ENCODE results near the gene ITPR2. TPM values are rescaled to one million over a fixed set of nuclear protein-coding genes. Genes with fewer than 3 reads are reported as not detected.

The ITPR2 gene
- total RNA-seq, 1 donor from 2014 or later = 16.3 TPM

DNA sequence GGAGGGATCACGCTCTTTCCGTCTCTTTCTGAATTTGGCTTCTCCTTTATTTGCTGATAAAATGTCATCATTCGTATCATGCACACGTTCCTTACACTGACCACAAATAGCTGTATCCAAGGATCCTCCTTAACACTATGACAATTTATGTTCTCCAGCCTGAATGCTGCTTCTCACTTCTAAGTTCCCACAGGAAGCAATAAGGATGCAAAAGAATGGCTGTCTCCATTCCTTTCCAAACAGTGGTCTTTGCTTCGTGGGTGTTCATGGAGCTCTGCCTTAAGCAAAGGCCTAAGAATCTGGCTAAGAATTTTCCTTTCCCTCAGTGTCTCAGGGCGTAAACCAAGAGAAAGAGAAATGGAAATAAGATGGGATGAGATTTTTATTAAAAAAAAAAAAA is 200.2 kb downstream of the ITPR2 start:
- TF ChIP-seq, protein P1, sequence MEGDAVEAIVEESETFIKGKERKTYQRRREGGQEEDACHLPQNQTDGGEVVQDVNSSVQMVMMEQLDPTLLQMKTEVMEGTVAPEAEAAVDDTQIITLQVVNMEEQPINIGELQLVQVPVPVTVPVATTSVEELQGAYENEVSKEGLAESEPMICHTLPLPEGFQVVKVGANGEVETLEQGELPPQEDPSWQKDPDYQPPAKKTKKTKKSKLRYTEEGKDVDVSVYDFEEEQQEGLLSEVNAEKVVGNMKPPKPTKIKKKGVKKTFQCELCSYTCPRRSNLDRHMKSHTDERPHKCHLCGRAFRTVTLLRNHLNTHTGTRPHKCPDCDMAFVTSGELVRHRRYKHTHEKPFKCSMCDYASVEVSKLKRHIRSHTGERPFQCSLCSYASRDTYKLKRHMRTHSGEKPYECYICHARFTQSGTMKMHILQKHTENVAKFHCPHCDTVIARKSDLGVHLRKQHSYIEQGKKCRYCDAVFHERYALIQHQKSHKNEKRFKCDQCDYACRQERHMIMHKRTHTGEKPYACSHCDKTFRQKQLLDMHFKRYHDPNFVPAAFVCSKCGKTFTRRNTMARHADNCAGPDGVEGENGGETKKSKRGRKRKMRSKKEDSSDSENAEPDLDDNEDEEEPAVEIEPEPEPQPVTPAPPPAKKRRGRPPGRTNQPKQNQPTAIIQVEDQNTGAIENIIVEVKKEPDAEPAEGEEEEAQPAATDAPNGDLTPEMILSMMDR (IDR thresholded peaks at IDR 0.05; ENCODE audit: insufficient read depth, low read length, poor library complexity, severe bottlenecking) = no peak
- Histone ChIP-seq H3K4me3 (ENCODE audit: low read depth, low read length) (no peak overlapping the region), H3K36me3 (ENCODE audit: control insufficient read depth, insufficient read depth, low read length) (no peaks in the 10 kb centered on the region), H3K27me3 (ENCODE audit: control insufficient read depth, insufficient read depth, low read length) (no peaks in the 10 kb centered on the region)
- no peak for DNase-seq (ENCODE audit: low read depth)

GRCh38 chr12:26631846-26632245 is 201.1 kb downstream of the ITPR2 start:
- H3K27me3 ChIP-seq (ENCODE audit: control insufficient read depth, insufficient read depth, low read length) = no peaks in the 10 kb centered on the region
- TF ChIP-seq, protein P1 (IDR thresholded peaks at IDR 0.05; ENCODE audit: insufficient read depth, low read length, poor library complexity, severe bottlenecking) = no peak
- H3K4me3 ChIP-seq (ENCODE audit: low read depth, low read length) = no peak overlapping the region
- no peaks in the 10 kb centered on the region for H3K36me3 ChIP-seq (ENCODE audit: control insufficient read depth, insufficient read depth, low read length)
- DNase-seq (ENCODE audit: low read depth) = no peak

DNA sequence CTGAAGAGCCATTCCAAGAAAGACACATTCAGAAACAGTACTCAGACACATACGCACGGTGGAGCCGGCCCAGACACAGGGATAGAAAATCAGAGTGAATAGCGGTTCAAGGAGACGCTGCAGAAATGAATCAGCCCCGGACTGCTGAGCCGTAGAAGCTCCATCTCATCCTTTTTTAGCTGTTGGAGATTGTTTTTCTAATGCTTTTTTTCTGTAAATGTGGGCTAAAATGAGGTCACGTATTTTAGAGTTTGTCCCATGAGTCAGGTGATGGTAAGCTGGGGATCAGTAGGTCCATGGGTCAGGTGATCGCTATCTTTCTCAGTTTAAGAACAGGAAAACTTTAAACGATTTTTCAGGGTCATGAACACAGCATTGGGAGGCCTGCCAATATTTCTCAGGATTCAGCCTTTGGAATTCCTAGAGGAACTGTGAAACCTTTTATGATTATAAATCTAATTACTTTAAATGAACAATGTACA is 202.4 kb downstream of the ITPR2 start:
- Histone ChIP-seq H3K36me3 (ENCODE audit: control insufficient read depth, insufficient read depth, low read length) (no peaks in the 10 kb centered on the region), H3K27me3 (ENCODE audit: control insufficient read depth, insufficient read depth, low read length) (no peaks in the 10 kb centered on the region), H3K4me3 (ENCODE audit: low read depth, low read length) (no peak overlapping the region)
- peak; percentile 95 for DNase-seq (ENCODE audit: low read depth)
- TF ChIP-seq, protein P1 (IDR thresholded peaks at IDR 0.05; ENCODE audit: insufficient read depth, low read length, poor library complexity, severe bottlenecking) = no peak

DNA sequence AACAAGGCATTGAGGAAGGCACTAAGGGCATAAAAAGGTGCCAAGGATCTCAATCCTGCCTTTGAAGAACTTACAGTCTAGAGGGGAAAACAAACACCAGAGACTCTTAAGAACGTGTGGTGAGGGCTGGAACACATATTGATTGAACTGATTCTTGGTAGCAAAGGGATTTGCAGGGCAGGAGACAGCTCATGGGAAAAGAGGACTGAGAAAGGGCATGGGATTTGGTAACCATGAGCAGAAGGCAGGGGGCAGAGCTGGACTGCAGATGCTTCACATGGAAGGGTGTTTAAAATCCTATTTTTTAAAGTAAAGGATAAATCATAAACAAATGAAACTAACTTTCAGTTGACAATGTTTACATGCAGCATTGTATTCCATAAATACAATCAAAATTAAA is 203.1 kb downstream of the ITPR2 start:
- H3K36me3 ChIP-seq (ENCODE audit: control insufficient read depth, insufficient read depth, low read length) = no peaks in the 10 kb centered on the region
- no peak for DNase-seq (ENCODE audit: low read depth)
- no peak overlapping the region for H3K4me3 ChIP-seq (ENCODE audit: low read depth, low read length)
- H3K27me3 ChIP-seq (ENCODE audit: control insufficient read depth, insufficient read depth, low read length) = no peaks in the 10 kb centered on the region
- TF ChIP-seq, protein P1 (IDR thresholded peaks at IDR 0.05; ENCODE audit: insufficient read depth, low read length, poor library complexity, severe bottlenecking) = peak; percentile 52

DNA sequence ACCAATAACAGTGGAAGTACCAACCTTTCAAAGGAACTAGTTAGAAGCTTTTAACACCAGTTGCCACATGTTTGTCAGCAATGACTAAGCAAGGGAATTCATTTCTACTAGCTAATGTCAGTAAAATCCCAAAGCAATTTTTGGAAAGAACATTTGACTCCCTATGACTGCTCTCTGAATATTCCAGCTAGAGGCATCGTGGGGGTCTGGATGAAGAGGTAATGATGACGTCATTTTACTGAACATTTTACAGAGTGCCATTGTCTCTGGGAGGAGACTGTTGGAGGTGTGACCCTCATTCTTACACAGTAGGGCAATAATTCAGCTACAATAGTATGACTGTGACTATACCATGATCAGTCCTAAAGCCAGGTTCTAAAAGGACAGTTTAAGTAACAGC is 204.8 kb downstream of the ITPR2 start:
- no peaks in the 10 kb centered on the region for H3K27me3 ChIP-seq (ENCODE audit: control insufficient read depth, insufficient read depth, low read length)
- no peak for DNase-seq (ENCODE audit: low read depth)
- no peaks in the 10 kb centered on the region for H3K36me3 ChIP-seq (ENCODE audit: control insufficient read depth, insufficient read depth, low read length)
- TF ChIP-seq, protein P1 (IDR thresholded peaks at IDR 0.05; ENCODE audit: insufficient read depth, low read length, poor library complexity, severe bottlenecking) = no peak
- no peak overlapping the region for H3K4me3 ChIP-seq (ENCODE audit: low read depth, low read length)

- no peak for DNase-seq (ENCODE audit: low read depth)
- Histone ChIP-seq H3K36me3 (ENCODE audit: control insufficient read depth, insufficient read depth, low read length) (no peaks in the 10 kb centered on the region), H3K4me3 (ENCODE audit: low read depth, low read length) (no peak overlapping the region), H3K27me3 (ENCODE audit: control insufficient read depth, insufficient read depth, low read length) (no peaks in the 10 kb centered on the region)
- TF ChIP-seq, protein P1 (IDR thresholded peaks at IDR 0.05; ENCODE audit: insufficient read depth, low read length, poor library complexity, severe bottlenecking) = no peak
These were observed 205.7 kb downstream of the ITPR2 start for GRCh38 chr12:26627335-26627734.

Measured in kidney epithelial cell (primary cell).